ENCODE measurements around the gene INTS14. TPM values are rescaled to one million over a fixed set of nuclear protein-coding genes. Genes with fewer than 3 reads are reported as not detected.

The INTS14 gene
- total RNA-seq, 1 donor from 2014 or later, result 49.0 TPM

- peaks cover 6% of the 10 kb centered on the region for H3K36me3 Mint-ChIP-seq
- DNase-seq (ENCODE audit: low spot score in 2 of 2, unreplicated experiment in 2 of 2), result no peak
- no peak overlapping the region for H3K4me3 Mint-ChIP-seq
- H3K27me3 Mint-ChIP-seq (ENCODE audit: low read depth), result no peaks in the 10 kb centered on the region
- H3K4me1 Mint-ChIP-seq, result no peaks in the 10 kb centered on the region
- no peak overlapping the region for H3K27ac Mint-ChIP-seq
- no peaks in the 10 kb centered on the region for H3K9me3 Mint-ChIP-seq
- no peak for TF ChIP-seq CTCF (IDR thresholded peaks at IDR 0.05; ENCODE audit: unreplicated experiment)
Observed at GRCh38 chr15:65645392-65645791, 34.5 kb upstream of the INTS14 start.

GRCh38 chr15:65644282-65644681, 33.4 kb upstream of the INTS14 start:
- H3K4me3 Mint-ChIP-seq, result no peak overlapping the region
- no peak for TF ChIP-seq CTCF (IDR thresholded peaks at IDR 0.05; ENCODE audit: unreplicated experiment)
- no peaks in the 10 kb centered on the region for H3K9me3 Mint-ChIP-seq
- DNase-seq (ENCODE audit: low spot score in 2 of 2, unreplicated experiment in 2 of 2), result no peak
- H3K27me3 Mint-ChIP-seq (ENCODE audit: low read depth), result no peaks in the 10 kb centered on the region
- no peaks in the 10 kb centered on the region for H3K4me1 Mint-ChIP-seq
- H3K36me3 Mint-ChIP-seq, result no peaks in the 10 kb centered on the region
- H3K27ac Mint-ChIP-seq, result no peak overlapping the region

- Mint-ChIP-seq H3K4me1 (peaks cover 13% of the 10 kb centered on the region), H3K4me3 (no peak overlapping the region), H3K36me3 (no peaks in the 10 kb centered on the region), H3K27ac (no peak overlapping the region), H3K9me3 (no peaks in the 10 kb centered on the region), H3K27me3 (ENCODE audit: low read depth) (no peaks in the 10 kb centered on the region)
- no peak for DNase-seq (ENCODE audit: low spot score in 2 of 2, unreplicated experiment in 2 of 2)
- TF ChIP-seq CTCF (IDR thresholded peaks at IDR 0.05; ENCODE audit: unreplicated experiment), result no peak
Observed at GRCh38 chr15:65642594-65642993, 31.7 kb upstream of the INTS14 start.

- Mint-ChIP-seq H3K27ac (no peak overlapping the region), H3K4me1 (peaks cover 15% of the 10 kb centered on the region), H3K36me3 (no peaks in the 10 kb centered on the region), H3K4me3 (no peak overlapping the region), H3K9me3 (no peaks in the 10 kb centered on the region), H3K27me3 (ENCODE audit: low read depth) (no peaks in the 10 kb centered on the region)
- no peak for DNase-seq (ENCODE audit: low spot score in 2 of 2, unreplicated experiment in 2 of 2)
- TF ChIP-seq CTCF (IDR thresholded peaks at IDR 0.05; ENCODE audit: unreplicated experiment), result no peak
Observed at GRCh38 chr15:65641768-65642475, 31.0 kb upstream of the INTS14 start.

GRCh38 chr15:65639509-65639908, 28.6 kb upstream of the INTS14 start:
- H3K27me3 Mint-ChIP-seq (ENCODE audit: low read depth), result peaks cover 5% of the 10 kb centered on the region
- no peak for DNase-seq (ENCODE audit: low spot score in 2 of 2, unreplicated experiment in 2 of 2)
- no peak for TF ChIP-seq CTCF (IDR thresholded peaks at IDR 0.05; ENCODE audit: unreplicated experiment)
- no peaks in the 10 kb centered on the region for H3K36me3 Mint-ChIP-seq
- H3K4me1 Mint-ChIP-seq, result peaks cover 15% of the 10 kb centered on the region
- H3K4me3 Mint-ChIP-seq, result no peak overlapping the region
- H3K9me3 Mint-ChIP-seq, result no peaks in the 10 kb centered on the region
- no peak overlapping the region for H3K27ac Mint-ChIP-seq
